ENCODE measurements around the gene CCKAR.

Gene CCKAR

DNA sequence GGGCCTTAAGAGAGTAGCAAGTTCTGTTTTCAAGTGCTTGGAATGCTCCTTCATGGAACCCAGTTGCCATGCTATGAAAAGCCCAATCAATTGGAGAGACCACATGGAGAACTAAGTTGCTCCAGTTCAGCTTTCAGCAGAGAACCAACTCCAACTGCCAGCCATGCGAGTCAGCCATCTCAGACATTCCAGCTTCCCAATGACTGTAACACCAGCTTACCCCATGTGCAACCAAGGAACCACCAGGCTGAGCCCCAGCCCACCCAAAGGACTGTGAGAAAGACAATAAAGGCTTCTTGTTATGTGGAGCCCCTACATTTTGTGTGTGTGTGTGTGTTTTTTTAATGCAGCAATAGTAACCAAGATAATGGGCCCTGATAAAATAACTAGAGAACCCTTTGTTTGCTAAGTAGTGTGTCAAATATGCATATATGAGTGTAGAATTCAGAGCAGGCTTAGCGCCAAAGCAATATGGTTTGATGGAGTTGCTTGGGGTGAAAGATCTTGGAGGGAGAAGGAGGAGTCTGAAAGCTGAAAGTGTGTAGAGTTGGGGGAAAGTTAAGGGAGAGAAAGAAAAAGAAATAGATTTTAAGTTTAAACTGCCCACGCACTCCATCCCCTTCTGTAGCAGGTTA lies 35.0 kb upstream of the CCKAR start:
- DNase-seq (ENCODE audit: insufficient read length, low spot score) (no peak), FAIRE-seq (no peak)
- TF ChIP-seq, protein P1, sequence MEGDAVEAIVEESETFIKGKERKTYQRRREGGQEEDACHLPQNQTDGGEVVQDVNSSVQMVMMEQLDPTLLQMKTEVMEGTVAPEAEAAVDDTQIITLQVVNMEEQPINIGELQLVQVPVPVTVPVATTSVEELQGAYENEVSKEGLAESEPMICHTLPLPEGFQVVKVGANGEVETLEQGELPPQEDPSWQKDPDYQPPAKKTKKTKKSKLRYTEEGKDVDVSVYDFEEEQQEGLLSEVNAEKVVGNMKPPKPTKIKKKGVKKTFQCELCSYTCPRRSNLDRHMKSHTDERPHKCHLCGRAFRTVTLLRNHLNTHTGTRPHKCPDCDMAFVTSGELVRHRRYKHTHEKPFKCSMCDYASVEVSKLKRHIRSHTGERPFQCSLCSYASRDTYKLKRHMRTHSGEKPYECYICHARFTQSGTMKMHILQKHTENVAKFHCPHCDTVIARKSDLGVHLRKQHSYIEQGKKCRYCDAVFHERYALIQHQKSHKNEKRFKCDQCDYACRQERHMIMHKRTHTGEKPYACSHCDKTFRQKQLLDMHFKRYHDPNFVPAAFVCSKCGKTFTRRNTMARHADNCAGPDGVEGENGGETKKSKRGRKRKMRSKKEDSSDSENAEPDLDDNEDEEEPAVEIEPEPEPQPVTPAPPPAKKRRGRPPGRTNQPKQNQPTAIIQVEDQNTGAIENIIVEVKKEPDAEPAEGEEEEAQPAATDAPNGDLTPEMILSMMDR (IDR thresholded peaks at IDR 0.05; ENCODE audit: insufficient read depth, missing control alignments): no peak

GRCh38 chr4:26524011-26524410 lies 33.7 kb upstream of the CCKAR start:
- TF ChIP-seq, protein P1 (IDR thresholded peaks at IDR 0.05; ENCODE audit: insufficient read depth, missing control alignments): no peak
- DNase-seq (ENCODE audit: insufficient read length, low spot score) (no peak), FAIRE-seq (no peak)

GRCh38 chr4:26522478-26522877 lies 32.2 kb upstream of the CCKAR start:
- DNase-seq (ENCODE audit: insufficient read length, low spot score) (no peak), FAIRE-seq (no peak)
- TF ChIP-seq, protein P1 (IDR thresholded peaks at IDR 0.05; ENCODE audit: insufficient read depth, missing control alignments): no peak

DNA sequence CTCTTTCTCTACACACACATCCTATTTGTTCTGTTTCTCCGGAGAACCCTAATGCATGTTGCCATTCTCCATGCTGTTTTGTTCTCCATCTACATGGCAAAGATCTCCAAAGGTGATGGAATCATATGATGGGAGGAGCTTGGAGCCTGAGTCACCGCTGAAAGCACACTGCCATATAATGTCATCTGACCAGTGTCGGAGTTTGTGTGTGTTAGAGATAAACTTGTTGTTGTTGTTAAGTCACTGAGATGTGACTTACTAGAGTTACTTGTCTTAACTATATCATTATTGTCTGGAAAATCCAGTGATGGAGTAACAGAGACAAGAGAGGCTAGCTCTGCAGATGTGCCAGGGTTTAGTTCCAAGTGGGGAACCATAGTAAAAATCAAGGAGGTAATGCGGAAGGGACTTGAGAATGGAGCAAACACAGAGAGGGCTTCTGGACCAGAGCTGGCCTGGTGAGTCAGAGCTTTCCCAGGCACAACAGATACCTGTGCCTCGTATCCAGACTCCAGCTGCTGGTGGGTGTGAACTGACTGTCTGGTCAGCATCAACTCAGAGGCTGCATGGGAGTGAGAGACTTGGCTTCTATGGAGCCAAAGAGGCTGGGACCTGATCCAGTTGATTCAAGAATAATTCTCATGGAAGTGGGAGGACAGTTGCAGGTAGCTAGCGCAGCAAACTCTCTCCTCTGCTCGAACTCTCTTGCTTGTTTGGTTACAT lies 30.6 kb upstream of the CCKAR start:
- TF ChIP-seq, protein P1 (IDR thresholded peaks at IDR 0.05; ENCODE audit: insufficient read depth, missing control alignments): no peak
- DNase-seq (ENCODE audit: insufficient read length, low spot score): no peak
- FAIRE-seq: no peak

- FAIRE-seq (no peak), DNase-seq (ENCODE audit: insufficient read length, low spot score) (no peak)
- TF ChIP-seq, protein P1 (IDR thresholded peaks at IDR 0.05; ENCODE audit: insufficient read depth, missing control alignments): no peak
These were observed 25.7 kb upstream of the CCKAR start for GRCh38 chr4:26515936-26516335.

DNA sequence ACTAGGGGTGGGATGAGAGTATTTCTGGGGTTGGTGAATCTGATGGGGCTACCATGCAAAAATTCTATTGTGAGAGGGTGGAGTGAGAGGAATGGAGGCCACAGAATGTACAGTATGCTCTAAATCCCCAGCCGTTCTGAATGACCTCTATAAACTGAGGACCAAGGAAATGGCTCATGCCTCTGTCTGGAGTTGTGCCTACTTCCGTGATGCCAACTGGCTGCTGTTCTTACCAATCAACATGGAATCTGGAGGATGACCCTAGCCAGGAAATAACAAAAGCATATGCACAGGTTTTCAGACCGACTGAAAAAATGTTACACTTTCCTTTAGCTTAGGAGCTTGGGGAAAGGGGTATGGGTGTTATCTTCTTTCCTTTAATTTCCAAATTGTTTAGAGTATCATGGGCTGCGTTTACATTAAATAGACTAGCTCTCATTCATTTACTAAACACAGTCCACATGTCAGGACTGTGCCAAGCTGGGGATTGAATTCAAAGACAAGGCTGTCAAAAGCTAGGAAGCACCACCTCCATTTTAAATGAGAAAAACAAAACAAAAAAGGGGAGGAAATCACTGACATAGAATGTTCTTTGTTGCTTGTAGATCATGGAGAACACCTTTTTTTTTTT lies 20.2 kb upstream of the CCKAR start:
- TF ChIP-seq, protein P1 (IDR thresholded peaks at IDR 0.05; ENCODE audit: insufficient read depth, missing control alignments): no peak
- no peak for FAIRE-seq
- DNase-seq (ENCODE audit: insufficient read length, low spot score): no peak

Data from D721Med (cell line).